Measurements from ENCODE around the gene DLX2.
"Not testable (repeated sequence)": the region's sequence is repeated elsewhere in the genome, so short reads cannot be mapped to it uniquely, and the experiment has no call there.

The DLX2 gene

GRCh38 chr2:172082105-172082943, 20.4 kb downstream of the DLX2 start:
- no peak for ATAC-seq

GRCh38 chr2:172081221-172082022, 21.3 kb downstream of the DLX2 start:
- no peak for ATAC-seq

GRCh38 chr2:172080641-172081220, 22.0 kb downstream of the DLX2 start:
- ATAC-seq: no peak

- no peak for ATAC-seq
Measured at GRCh38 chr2:172079838-172080640, 22.7 kb downstream of the DLX2 start.

- no peak for ATAC-seq
Measured at GRCh38 chr2:172079416-172079815, 23.3 kb downstream of the DLX2 start.

GRCh38 chr2:172074254-172074653, 28.4 kb downstream of the DLX2 start:
- no peak for ATAC-seq

GRCh38 chr2:172073518-172073917, 29.2 kb downstream of the DLX2 start:
- no peak for ATAC-seq

GRCh38 chr2:172072706-172073105, 30.0 kb downstream of the DLX2 start:
- no peak for ATAC-seq

GRCh38 chr2:172072303-172072702, 30.4 kb downstream of the DLX2 start:
- ATAC-seq: no peak

GRCh38 chr2:172070936-172071335, 31.8 kb downstream of the DLX2 start:
- ATAC-seq: no peak

- not testable (repeated sequence) for ATAC-seq
Measured at GRCh38 chr2:172067905-172068304, 34.8 kb downstream of the DLX2 start.

GRCh38 chr2:172066394-172066886, 36.3 kb downstream of the DLX2 start:
- no peak for ATAC-seq

- no peak for ATAC-seq
Measured at GRCh38 chr2:172065111-172065510, 37.6 kb downstream of the DLX2 start.

- ATAC-seq: no peak
Measured at GRCh38 chr2:172063446-172063845, 39.3 kb downstream of the DLX2 start.

GRCh38 chr2:172062402-172063004, 40.2 kb downstream of the DLX2 start:
- no peak for ATAC-seq

GRCh38 chr2:172060118-172060517, 42.6 kb downstream of the DLX2 start:
- ATAC-seq: not testable (repeated sequence)

- ATAC-seq: no peak
Measured at GRCh38 chr2:172058660-172059059, 44.0 kb downstream of the DLX2 start.

- no peak for ATAC-seq
Measured at GRCh38 chr2:172056293-172056692, 46.4 kb downstream of the DLX2 start.

GRCh38 chr2:172053486-172053885, 49.2 kb downstream of the DLX2 start:
- ATAC-seq: no peak

- no peak for ATAC-seq
Measured at GRCh38 chr2:172052000-172052983, 50.4 kb downstream of the DLX2 start.

Data from activated CD4-positive, CD25-positive, alpha-beta regulatory T cell treated with anti-CD3 and anti-CD28 coated beads, Interleukin-2, amount 50 U/mL, for 24 hours (primary cell).